WTC11 (cell line): ENCODE results near the gene ATF7. TPM values are rescaled to one million over a fixed set of nuclear protein-coding genes. Genes with fewer than 3 reads are reported as not detected.

Source experiments
- ATAC-seq: fragments of 200-7000 bp; cut with Tn5 transposase; 2 replicates; pipeline ENCODE4 v1.10.0; 2021; ENCODE audit warnings: mild to moderate bottlenecking, moderate library complexity
- CTCF ChIA-PET: fragments of 300-600 bp; sonication (Branson Sonifier 250); formaldehyde crosslinking; loops from one replicate; lab custom pipeline; 2021; ENCODE audit warnings: antibody characterized with exemption; lab: Charles Lee
- POLR2A ChIA-PET: fragments of 350-600 bp; sonication (Branson Sonifier 250); formaldehyde crosslinking; loops from one replicate; lab custom pipeline; 2021; ENCODE audit warnings: antibody characterized with exemption; lab: Charles Lee
- DNase-seq: peaks from one replicate; pipeline ENCODE4 v3.0.0; 2021; ENCODE audit warnings: low spot score
- H3K27ac Mint-ChIP-seq: 2 replicates; pipeline ENCODE4 v1.8.0; 2021; ENCODE audit warnings: mixed read lengths
- H3K27me3 Mint-ChIP-seq: 2 replicates; pipeline ENCODE4 v1.8.0; 2021; ENCODE audit warnings: low read depth, mild to moderate bottlenecking, moderate library complexity, mixed read lengths
- H3K36me3 Mint-ChIP-seq: 2 replicates; pipeline ENCODE4 v1.8.0; 2021; ENCODE audit warnings: mixed read lengths
- H3K4me1 Mint-ChIP-seq: 2 replicates; pipeline ENCODE4 v1.8.0; 2022; ENCODE audit warnings: mixed read lengths
- H3K4me3 Mint-ChIP-seq: 2 replicates; pipeline ENCODE4 v1.8.0; 2021; ENCODE audit warnings: mild to moderate bottlenecking, moderate library complexity, mixed read lengths
- H3K9me3 Mint-ChIP-seq: 2 replicates; pipeline ENCODE4 v1.8.0; 2021; ENCODE audit warnings: mixed read lengths
- ATF3 ChIP-seq: sonication (generic); formaldehyde crosslinking; conservative IDR thresholded peaks from 2 replicates; pipeline ENCODE4 v1.8.1; 2022; ENCODE audit warnings: mild to moderate bottlenecking, missing genetic modification reagents
- FOXK1 ChIP-seq: sonication (generic); formaldehyde crosslinking; IDR thresholded peaks from 2 replicates; pipeline ENCODE4 v1.8.0; 2022; ENCODE audit warnings: mild to moderate bottlenecking, moderate library complexity, missing genetic modification reagents
- FOXP1 ChIP-seq: sonication (generic); formaldehyde crosslinking; IDR thresholded peaks from 2 replicates; pipeline ENCODE4 v1.8.0; 2022; ENCODE audit warnings: missing genetic modification reagents, mild to moderate bottlenecking, moderate library complexity, borderline replicate concordance
- IRF1 ChIP-seq: sonication (generic); formaldehyde crosslinking; IDR thresholded peaks from 2 replicates; pipeline ENCODE4 v1.8.0; 2023; ENCODE audit warnings: missing genetic modification reagents
- NR1H2 ChIP-seq: sonication (generic); formaldehyde crosslinking; IDR thresholded peaks from 2 replicates; pipeline ENCODE4 v1.9.0; 2021; ENCODE audit warnings: mild to moderate bottlenecking, moderate library complexity, missing genetic modification reagents
- OVOL2 ChIP-seq: fragments of 250-450 bp; sonication (Bioruptor Pico); IDR thresholded peaks from 2 replicates; pipeline ENCODE4 v1.9.0; 2021; ENCODE audit warnings: mild to moderate bottlenecking, borderline replicate concordance
- SMAD4 ChIP-seq: sonication (generic); formaldehyde crosslinking; IDR thresholded peaks from 2 replicates; pipeline ENCODE4 v1.8.0; 2022; ENCODE audit warnings: mild to moderate bottlenecking, missing genetic modification reagents
- TEAD4 ChIP-seq: sonication (generic); formaldehyde crosslinking; IDR thresholded peaks from 2 replicates; pipeline ENCODE4 v1.8.0; 2022; ENCODE audit warnings: mild to moderate bottlenecking, missing genetic modification reagents
- USF1 ChIP-seq: sonication (generic); formaldehyde crosslinking; IDR thresholded peaks from 2 replicates; pipeline ENCODE4 v1.8.0; 2022; ENCODE audit warnings: mild to moderate bottlenecking, missing genetic modification reagents
- USF2 ChIP-seq: sonication (generic); formaldehyde crosslinking; IDR thresholded peaks from 2 replicates; pipeline ENCODE4 v1.8.1; 2023; ENCODE audit warnings: mild to moderate bottlenecking, missing genetic modification reagents, moderate library complexity
- ZNF121 ChIP-seq: sonication (generic); formaldehyde crosslinking; IDR thresholded peaks from 2 replicates; pipeline ENCODE4 v1.8.0; 2023; ENCODE audit warnings: missing genetic modification reagents
- ZNF512 ChIP-seq: sonication (generic); formaldehyde crosslinking; IDR thresholded peaks from 2 replicates; pipeline ENCODE4 v1.8.1; 2022; ENCODE audit warnings: missing genetic modification reagents, borderline replicate concordance
- total RNA-seq: library from RNA; stranded (reverse); gene quantifications from 3 replicates; pipeline ENCODE4 v1.2.3, GENCODE V29; 2021

The ATF7 gene
- total RNA-seq, 1 experiment from 2014 or later: 16.3 TPM

- no peaks in the 10 kb centered on the region for H3K36me3 Mint-ChIP-seq
Observed at GRCh38 chr12:53495903-53496751, 130.1 kb downstream of the ATF7 start.

GRCh38 chr12:53493610-53494391 is 132.4 kb downstream of the ATF7 start:
- Mint-ChIP-seq H3K4me3 (peak overlapping the region; percentile 88), H3K4me1 (peaks cover 52% of the 10 kb centered on the region), H3K36me3 (no peaks in the 10 kb centered on the region), H3K27ac (peak overlapping the region; percentile 99), H3K27me3 (no peaks in the 10 kb centered on the region), H3K9me3 (no peaks in the 10 kb centered on the region)
- CTCF ChIA-PET: interaction anchor here (0.6 to 4.8 kb wide), 14 partner anchors 11 to 264 kb away, joined by 3 to 39 read pairs (median 5); partner anchors contain the start of genes AAAS, ATF7 and ATP5MC2
- POLR2A ChIA-PET: interaction anchor here (0.6 to 3.2 kb wide), 3 partner anchors 11 to 282 kb away, joined by 3 to 23 read pairs (median 3); no protein-coding TSS in a partner anchor
- DNase-seq (no peak), ATAC-seq (no peak)
- TF ChIP-seq ZNF121 (CRISPR knock-in tag): no peak
- no peak for TF ChIP-seq NR1H2 (CRISPR knock-in tag)
- no peak for TF ChIP-seq TEAD4 (CRISPR knock-in tag)
- no peak for TF ChIP-seq IRF1 (CRISPR knock-in tag)
- no peak for TF ChIP-seq ATF3 (CRISPR knock-in tag)
- no peak for TF ChIP-seq FOXK1 (CRISPR knock-in tag)
- no peak for TF ChIP-seq FOXP1 (CRISPR knock-in tag)

More at GRCh38 chr12:53495903-53496751, 130.1 kb downstream of the ATF7 start:
- peak overlapping the region; percentile 75 for H3K27ac Mint-ChIP-seq
- H3K4me3 Mint-ChIP-seq: peak overlapping the region; percentile 13
- no peaks in the 10 kb centered on the region for H3K27me3 Mint-ChIP-seq
- CTCF ChIA-PET: interaction anchor here (0.6 to 1.5 kb wide), 4 partner anchors 12 to 172 kb away, joined by 3 to 5 read pairs (median 4); no protein-coding TSS in a partner anchor
- DNase-seq: peak; percentile 69
- no peak for TF ChIP-seq IRF1 (CRISPR knock-in tag)
- TF ChIP-seq OVOL2 (CRISPR knock-in tag): no peak
- TF ChIP-seq SMAD4 (CRISPR knock-in tag): no peak
- TF ChIP-seq ZNF512: no peak
- peak; percentile 94 for TF ChIP-seq USF1 (CRISPR knock-in tag)
- peak; percentile 95 for TF ChIP-seq USF2 (CRISPR knock-in tag)
- TF ChIP-seq TEAD4 (CRISPR knock-in tag): no peak
- TF ChIP-seq FOXK1 (CRISPR knock-in tag): no peak
- TF ChIP-seq, all 79 proteins: peak for 2
- peak; percentile 22 for ATAC-seq
- Mint-ChIP-seq H3K4me1 (peaks cover 58% of the 10 kb centered on the region), H3K9me3 (no peaks in the 10 kb centered on the region)
- POLR2A ChIA-PET: no interaction called here
